GM18873 (cell line): Measurements from ENCODE around the gene SOX18.

Source experiments
- ATAC-seq: cut with Tn5 transposase; IDR thresholded peaks from one replicate; pipeline ENCODE4 v1.9.1; 2021; ENCODE audit warnings: mild to moderate bottlenecking, moderate library complexity, moderate number of reproducible peaks; ENCODE audit not compliant: unreplicated experiment, low FRiP score

Gene SOX18

DNA sequence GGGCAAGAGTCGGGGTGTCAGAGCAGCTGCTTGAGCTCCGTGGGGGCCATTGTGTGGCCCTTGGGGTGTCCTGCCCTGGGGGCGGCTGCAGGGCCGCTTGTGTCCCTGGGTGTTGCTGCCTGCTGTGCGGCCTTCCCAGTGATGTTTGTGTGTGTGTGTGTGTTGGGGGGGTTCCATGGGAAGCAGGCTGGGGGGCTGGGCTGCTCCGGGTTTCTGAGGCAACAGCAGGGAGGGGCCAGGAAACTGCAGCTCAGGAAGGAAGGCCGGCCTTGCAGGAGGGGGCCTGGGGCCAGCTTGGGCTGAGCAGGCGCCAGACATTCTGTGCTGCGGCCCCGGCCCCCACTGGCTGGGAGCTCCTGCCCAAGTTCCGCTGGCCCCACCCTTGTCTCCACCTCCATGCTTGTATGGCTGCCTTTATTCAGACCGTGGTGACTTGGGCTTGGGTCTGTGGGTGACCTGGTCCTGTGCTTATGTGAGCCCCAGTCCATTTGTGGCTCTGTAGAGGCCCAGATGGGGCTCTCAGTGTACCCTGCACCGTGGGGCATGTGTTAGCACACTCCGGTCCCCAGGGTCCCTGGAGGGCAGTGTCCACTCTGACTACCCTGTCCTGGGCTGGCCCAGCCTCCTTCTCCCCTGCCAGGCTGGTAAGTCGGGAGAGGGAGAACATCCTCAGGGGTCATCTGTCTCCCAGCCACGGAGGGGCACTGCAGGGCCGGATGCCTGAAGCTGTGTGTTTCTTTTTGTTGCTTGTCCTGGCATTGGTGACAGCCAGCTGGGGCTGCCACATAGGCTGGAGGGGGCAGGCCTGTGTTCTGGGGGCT lies 4.6 kb upstream of the SOX18 start:
- ATAC-seq, result no peak

DNA sequence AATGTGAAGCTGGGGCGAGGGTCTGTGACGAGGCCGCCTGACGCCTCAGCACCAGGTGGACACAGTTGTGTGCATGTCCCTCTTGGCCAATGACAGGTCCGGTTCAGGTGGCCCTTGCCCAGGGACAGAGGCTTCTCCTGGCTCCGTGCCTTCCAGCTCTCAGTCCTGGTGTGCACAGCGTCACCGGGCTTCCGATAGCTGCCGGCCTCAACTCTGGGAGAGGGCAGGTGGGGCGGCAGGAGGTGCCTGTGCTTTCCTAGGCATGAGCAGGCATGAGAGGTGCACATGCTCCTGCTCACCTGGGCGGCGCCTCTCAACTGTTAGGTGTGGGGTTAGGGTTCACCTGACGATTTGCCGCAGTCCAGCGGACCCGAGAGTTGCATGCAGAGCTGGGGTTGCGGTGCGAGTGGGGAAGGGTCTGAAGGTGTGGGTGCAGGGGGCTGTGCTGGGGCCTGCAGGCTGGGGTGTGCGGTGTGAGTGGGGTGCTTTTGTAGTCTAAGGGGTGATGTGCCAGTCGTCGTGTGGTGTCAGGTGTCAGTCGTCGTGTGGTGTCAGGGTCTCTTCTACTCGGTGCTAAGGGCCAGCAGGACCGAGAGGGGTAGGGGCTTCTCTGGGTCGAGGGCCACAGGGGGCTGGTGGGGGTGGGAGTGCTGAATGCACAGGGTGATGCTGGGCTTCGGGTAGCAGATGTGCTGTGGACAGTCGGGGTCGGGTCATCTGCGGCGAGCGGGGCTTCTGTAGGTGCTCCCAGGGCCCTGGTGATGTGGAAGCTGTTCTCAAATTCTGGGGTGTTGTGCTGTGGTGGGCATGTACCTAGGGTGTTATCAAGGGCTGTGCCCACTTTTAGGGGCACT lies 3.8 kb upstream of the SOX18 start:
- ATAC-seq, result no peak

DNA sequence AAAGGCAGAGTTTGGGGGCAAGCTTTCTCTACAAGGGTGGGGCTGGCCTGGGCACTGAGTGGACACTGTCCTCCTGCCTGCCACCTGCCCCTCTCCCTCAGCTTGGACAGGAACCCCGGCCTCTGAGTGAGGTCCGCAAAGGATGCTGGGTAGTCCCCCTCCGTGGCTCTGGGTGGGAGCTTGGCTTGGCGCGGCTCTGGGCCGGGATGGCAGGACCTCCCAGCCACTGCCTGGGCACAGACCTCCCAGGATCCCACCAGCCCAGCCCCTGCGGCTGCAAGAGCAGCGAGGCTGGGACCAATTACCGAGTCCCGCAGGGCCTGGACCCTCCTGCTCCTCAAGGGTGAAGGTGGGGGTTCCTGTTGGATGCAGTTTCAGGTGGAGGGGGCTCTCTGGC lies 2.9 kb upstream of the SOX18 start:
- no peak for ATAC-seq

DNA sequence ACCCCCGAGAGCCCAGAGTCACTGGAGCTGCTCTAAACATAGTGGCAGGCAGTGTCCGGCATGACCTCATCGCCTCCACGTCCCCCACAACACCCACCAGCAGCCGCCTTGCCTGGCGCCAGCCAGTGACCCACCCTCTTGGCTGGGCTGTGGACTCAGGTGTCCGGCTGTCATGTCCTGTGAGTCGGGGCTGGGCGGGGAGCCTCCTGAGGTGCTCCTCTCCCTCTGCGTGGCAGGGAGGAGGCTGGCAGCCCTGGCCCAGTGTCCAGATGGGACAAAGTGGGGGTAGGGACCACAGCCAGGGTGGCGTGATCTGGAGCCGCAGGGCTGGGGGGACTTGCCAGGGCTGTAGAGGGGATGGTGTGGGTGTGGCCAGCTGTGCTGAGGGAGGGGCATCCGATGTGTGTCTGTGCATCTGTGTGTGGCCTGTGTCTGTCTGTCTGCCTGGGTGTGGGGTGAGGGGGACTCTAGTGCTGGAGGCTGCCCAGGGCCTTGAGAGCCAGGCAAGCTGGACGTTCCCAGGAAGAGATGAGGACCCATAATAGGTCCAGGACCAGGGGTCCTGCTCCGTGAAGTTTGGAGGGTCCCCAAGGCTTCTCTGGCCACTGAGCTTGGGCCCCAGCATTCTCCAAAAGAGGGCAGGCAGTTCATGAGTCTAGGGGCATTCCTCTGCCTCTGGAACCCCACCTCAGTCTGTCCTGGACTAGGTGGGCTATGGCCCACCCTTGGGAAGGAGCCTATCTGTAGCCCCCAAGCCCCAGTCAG lies 2.3 kb upstream of the SOX18 start:
- ATAC-seq, result no peak

DNA sequence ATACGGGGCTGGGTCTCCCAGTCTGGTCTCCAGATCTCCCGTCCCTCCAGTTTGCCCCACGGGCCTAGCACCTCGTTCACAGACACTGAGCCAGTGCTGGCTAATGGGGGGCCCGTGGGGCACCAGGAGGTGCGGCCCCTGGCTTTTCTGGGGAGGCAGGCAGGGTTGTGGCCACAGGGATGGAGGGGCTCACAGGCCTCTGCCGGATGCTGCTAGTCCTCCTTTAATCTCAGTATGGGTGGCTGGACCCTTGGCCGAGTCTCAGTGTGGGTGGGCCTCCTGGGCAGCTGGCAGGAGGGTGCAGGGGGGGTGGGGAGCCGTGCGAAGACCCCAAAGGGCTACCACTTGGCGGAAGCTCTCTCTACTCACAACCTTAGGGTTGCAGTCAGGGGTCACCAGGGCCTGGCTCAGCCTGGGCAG lies 1.6 kb upstream of the SOX18 start:
- no peak for ATAC-seq

DNA sequence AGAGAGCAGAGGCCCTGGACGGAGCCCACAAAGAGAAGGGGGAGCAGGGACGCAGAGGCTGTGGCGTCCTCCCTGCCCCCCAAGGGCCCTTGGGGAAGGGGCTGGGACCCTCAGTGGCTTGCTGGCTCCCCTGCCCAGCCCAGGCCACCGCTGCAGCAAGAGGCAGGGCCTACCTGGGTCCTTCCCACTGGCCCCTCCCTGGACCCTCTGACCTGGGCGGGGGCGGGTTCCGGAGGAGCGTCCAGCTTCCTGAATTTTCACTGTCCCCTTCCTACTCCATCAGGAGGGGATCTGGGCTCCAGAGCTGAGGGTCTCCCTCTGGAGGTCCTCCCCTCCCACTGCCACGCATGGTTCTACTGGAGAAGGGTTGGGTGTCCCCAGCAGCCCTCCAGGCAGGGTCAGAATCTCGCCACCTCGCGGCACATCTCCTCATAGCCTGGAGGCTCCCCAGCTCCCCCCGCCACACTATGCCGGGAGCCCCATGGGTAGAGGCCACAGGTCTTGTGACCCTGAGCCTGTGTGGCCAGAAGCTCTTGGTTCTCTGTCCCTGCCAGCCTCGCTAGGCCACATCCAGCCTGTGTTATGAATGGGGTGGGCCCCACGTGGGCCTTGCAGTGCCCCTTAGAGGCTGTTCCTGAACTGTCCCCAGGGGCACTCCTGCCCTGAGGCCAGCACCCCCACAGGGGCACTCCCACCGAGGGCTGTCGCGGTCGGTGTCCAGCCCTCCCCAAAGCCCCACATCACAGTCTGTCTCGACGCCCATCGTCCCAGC lies 1.0 kb upstream of the SOX18 start:
- ATAC-seq, result no peak

DNA sequence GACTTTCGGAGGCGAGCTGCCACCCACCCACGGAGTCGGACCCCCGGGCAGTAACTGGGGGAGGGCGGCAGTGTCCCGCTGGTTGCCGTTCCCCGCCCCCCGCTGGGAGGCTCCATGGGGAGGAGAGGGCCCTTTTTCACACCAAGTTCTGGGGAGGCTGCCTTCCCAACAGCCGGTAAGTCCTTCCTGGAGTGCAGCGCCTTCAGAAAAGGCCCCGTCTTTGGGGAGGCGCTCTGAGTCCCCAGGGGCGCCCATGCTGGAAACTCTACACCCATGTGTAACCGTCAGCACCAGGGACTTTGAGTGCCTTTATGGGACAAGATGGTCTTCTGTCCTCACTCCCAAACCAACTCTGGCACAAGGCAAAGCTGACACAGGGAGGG lies 430 bp upstream of the SOX18 start:
- ATAC-seq, result no peak

DNA sequence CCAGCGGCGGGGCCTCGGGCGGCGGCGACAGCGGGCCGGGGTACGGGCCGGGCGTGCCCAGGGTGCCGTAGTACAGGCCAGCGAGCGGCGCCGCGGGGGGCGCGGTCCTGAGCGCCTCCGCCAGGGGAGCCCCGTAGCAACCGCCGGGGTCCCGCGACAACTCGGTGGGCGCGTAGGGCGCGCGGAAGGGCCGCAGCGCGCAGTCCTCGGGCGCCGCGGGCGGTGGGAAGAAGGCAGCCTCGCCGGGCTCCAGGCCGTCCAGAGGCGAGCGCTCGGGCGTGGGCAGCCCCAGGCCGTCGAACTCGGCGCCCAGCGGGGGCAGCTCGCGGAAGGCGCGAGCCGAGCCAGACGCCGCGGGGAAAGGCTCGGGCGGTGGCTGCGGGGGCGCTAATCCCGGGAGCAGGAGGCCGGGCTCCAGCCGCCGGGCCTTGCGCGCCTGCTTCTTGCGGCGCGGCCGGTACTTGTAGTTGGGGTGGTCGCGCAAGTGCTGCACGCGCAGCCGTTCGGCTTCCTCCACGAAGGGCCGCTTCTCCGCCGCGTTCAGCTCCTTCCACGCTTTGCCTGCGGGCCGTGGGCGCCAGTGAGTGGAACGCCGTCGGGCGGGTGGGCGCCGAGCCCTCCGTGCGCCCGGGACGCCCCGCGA lies 916 bp downstream of the SOX18 start:
- ATAC-seq, result no peak

DNA sequence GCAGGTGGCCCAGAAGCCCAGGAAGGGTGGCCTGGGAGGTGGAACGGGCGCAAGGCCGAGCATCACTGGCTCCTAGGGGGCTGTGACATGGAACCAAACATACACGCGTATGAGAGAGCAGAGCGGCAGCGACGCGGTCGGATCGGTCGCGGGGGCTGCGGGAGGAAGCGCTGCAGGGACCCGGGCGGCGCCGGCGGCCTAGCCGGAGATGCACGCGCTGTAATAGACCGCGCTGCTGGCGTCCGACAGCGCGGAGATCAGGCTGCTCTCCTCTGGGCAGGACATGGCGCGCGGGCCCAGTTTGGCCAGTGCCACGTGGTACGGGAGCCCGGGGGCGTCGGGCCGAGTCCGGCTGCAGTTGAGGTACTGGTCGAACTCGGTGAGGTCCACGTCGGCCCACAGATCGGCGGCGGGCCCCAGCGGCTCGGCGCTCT lies 1.5 kb downstream of the SOX18 start:
- no peak for ATAC-seq

DNA sequence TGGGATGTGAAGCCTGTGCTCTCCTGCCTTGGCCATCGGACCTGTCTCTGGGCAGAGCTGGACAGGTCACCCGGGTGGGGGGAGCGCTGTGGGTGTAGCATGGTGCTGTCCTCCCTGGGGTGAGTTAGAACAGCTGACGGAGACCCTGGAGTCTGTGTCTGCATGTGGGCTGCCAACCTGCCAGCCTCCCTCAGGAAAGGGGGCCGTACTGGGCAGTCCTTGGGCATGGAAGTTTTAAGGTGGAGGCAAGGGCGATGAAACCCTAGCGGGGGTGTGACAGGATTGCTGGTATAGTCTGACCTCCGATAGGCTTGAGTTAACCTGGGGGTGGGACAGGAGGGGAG lies 2.4 kb downstream of the SOX18 start:
- ATAC-seq, result no peak

DNA sequence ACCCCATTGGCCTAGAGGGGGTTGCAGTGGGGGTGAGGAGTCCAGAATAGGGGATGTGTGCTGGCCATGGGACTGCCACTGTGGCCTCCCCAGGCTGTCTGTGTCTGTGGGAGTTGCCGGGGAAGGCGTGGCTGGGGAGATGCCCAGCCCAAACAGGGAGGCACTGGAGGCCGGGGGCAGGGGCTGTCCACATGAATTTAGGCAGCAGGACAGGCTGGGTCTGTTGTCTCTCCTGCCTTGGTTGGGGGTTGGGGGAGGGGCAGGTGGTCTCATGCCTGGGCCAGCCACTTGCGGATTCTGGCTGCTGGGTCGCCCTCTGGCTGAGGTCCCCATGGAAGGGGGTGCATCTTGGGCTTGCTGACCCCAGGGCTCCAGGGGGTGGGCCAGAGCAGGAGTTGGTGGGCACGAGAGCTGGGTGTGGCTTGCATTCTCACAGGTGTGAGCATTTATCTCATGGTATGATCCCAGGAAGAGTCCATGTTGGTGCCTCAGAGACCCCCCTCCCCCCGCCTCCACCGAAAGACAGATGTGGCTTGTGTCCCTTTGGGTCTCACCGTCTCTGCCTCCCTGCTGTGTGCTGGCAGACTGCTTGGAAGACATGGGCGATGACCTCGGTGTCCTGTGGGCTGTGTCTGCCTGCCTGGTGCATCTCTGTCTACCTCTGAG lies 4.0 kb downstream of the SOX18 start:
- no peak for ATAC-seq

DNA sequence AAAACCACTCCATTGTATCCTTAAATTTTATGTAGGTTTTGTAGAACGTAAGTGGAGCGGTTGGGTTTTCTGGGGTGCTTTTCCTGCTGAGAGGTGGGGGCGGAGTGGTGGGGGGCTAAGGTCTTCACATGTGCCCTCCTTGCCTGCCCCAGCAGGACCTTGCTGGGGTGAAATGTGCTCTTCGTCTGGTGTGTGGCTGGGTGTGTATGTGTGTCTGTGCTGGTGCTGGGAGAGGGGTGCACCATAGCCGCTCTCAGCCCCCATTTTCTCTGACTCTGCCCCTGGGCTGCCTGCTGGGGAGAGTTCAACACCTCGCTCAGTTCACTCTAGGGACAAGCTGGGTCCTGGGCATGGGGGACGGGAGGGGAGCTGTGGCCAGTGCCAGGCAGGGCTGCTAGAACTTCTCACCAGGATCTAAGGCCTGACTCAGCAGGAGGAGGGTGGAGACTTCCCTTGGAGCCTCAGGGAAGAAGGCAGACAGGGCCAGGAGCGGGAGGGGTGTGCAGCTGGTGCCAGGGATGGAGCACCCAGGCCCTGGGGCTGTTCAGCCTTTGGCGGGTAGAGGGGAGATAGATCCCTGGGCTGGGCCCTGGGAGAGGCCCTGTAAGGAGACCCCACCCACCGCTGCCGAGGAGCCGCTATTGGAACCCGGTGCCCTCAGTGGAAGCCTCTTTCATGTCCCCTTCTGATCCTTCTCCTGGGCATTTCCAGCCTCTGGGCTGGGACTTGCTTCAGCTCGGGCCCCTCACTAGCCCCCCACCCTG lies 4.8 kb downstream of the SOX18 start:
- ATAC-seq, result no peak

DNA sequence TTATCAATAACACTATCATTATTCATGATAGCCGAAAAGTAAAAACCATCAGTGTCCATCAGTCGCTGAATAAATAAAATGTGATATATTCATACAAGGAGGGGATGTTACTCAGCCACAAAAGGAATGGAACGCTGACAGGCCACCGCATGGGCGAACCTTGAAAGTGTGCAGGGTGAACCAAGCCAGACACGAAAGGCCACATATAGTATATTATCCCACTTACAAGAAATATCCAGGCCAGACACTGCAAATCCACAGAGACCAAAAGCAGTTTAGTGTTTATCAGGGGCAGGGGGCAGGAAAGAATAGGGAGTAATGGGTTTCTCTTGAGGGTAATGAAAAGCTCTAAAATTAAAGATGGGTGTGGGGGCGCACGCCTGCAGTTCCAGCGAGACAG lies 5.7 kb downstream of the SOX18 start:
- ATAC-seq, result no peak

DNA sequence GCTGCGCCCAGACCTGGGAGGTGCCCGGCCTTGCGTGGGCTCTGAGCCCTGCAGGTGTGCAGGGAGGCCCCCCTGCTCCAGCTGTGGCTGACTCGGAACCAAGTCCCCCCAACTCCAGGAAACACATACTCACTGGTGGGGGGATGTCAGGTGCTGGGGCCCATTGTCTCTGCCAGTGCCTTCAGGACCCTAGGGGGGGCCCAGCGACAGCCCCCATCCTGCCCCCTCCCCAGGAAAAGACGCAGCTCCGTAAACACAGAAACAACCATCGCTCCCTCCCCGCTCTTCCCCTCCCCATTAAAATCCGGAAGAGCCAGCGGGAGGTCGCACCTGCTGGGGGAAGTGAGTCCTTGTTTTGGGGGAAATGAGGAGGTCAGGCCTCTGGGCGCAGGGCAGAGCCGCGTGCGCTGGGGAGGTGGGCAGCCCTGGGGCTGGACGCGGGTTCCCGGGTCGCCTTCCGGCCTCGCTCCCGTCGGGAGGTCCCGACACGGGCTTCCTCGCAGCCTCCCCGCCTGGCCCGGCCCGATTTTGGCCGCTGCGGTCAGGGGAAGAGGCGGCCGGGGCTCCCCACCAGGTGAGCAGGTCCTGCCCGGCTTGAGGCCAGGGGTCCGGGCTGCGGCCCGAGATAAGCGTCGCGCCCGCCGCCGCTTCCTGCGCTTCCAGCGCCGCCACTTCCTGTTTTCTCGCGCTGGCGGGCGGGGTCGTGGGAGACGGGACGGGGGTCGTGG lies 7.2 kb downstream of the SOX18 start:
- ATAC-seq, result no peak

DNA sequence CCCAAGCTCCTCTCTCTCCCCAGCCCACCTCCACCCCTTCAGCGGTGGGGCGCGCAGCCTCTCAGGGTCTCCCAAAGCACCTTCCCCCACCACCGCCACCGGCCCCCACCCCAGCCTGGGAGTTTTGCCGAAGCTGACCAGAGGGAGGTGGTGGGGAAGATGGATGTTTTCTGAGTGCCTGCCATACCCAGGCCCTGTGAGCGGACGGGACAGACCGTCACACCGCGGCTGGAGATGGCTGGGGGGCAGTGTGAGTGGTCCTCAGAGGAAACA lies 7.7 kb downstream of the SOX18 start:
- ATAC-seq, result no peak

DNA sequence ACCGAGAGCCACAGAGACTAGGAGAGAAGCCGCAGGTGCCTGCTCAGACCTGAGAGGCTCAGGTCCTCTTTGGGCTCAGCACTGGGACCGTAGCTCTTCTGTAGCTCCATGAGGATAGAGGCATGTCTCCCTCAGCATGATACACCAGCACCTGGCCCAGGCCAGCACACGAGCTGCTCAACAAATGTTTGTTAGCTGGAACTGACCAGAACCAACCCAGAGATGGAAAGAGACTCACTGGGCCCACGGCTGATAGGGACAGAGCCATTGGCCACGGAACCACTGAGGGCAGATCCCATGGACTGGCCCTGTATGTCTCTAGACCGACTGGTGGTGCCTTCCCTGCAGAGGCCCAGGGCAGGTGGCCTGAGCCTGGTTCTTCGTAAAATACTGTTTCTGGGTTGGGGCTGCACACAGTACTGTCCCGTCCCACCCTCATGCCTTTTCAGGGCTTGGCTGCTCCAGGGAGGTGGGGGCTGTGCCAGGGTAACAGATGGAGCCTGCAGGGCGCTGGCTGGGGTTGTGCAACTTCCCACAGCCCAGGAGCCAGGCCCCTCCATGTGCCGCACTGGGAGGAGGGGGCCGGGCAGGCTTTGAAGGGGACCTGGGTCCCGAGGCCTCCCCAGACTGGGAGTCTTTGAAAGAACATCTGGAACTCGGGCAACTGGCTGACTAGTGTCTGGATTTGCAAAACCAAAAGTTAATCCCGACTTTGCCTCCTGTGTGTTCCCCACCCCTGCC lies 8.2 kb downstream of the SOX18 start:
- ATAC-seq, result no peak

DNA sequence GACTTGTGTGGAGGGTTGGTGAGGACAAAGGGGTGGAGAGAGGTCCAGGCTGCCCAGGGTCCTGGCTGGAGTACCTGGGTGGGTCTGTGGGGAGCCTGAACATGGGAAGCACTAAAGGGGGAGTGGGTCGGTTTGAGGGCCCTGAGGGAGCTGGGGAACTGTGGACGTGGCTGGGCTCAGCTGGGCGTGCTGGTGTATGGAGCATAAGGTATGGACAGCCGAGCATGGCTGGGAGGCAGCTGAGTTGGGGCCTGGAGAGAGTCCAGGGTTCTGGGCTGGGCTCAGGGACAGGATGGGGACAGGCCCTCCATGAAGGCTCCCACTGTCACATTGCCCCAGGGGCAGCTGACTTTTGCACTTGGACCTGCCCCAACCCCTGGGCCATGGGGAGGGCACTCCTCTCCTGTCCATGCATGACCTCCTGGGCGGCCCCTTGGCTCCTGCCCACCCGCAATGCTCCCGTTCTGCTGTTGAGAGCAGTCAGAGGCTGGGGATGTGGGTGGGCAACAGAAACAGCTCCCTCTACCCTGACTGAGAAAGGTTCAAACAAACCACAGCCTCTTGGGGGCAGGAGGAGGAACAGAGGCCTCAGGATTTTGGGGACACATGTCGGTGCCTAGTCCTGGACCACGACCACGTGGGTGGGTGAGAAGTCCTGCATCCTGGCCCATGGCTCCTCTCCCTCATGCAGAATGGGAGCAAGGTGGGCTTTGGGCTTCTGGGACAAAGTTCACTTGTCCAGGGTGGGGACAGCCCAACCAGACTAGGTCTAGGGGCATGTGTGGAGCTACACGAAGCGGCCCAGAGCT lies 9.0 kb downstream of the SOX18 start:
- no peak for ATAC-seq
